Measurements from ENCODE around the gene NFATC1.

The NFATC1 gene

GRCh38 chr18:79524181-79525078 is 128.7 kb downstream of the NFATC1 start:
- no peak for DNase-seq

GRCh38 chr18:79525556-79526467 is 130.1 kb downstream of the NFATC1 start:
- DNase-seq: no peak

- DNase-seq: no peak
Measured at GRCh38 chr18:79526468-79527460, 131.0 kb downstream of the NFATC1 start.

- DNase-seq: no peak
Measured at GRCh38 chr18:79527656-79528315, 132.1 kb downstream of the NFATC1 start.

- no peak for DNase-seq
Measured at GRCh38 chr18:79528316-79528695, 132.6 kb downstream of the NFATC1 start.

GRCh38 chr18:79528846-79529245 is 133.1 kb downstream of the NFATC1 start:
- DNase-seq: peak; percentile 69 to 83 (median 78)

- no peak for DNase-seq
Measured at GRCh38 chr18:79529296-79529695, 133.6 kb downstream of the NFATC1 start.

- no peak for DNase-seq
Measured at GRCh38 chr18:79529991-79530390, 134.3 kb downstream of the NFATC1 start.

GRCh38 chr18:79530821-79531220 is 135.1 kb downstream of the NFATC1 start:
- no peak for DNase-seq

- DNase-seq: no peak
Measured at GRCh38 chr18:79531386-79531785, 135.7 kb downstream of the NFATC1 start.

- no peak for DNase-seq
Measured at GRCh38 chr18:79531926-79532312, 136.2 kb downstream of the NFATC1 start.

GRCh38 chr18:79532313-79533007 is 136.7 kb downstream of the NFATC1 start:
- DNase-seq: no peak

- DNase-seq: no peak
Measured at GRCh38 chr18:79533146-79533545, 137.4 kb downstream of the NFATC1 start.

- no peak for DNase-seq
Measured at GRCh38 chr18:79533591-79533990, 137.9 kb downstream of the NFATC1 start.

GRCh38 chr18:79534356-79534755 is 138.6 kb downstream of the NFATC1 start:
- no peak for DNase-seq

- DNase-seq: no peak
Measured at GRCh38 chr18:79537758-79538157, 142.0 kb downstream of the NFATC1 start.

GRCh38 chr18:79538635-79539034 is 142.9 kb downstream of the NFATC1 start:
- DNase-seq: no peak

GRCh38 chr18:79540161-79540903 is 144.6 kb downstream of the NFATC1 start:
- DNase-seq: peak in 1 of 4 experiments; percentile 0

GRCh38 chr18:79540904-79541282 is 145.2 kb downstream of the NFATC1 start:
- peak in 1 of 4 experiments; percentile 2 for DNase-seq

- DNase-seq: no peak
Measured at GRCh38 chr18:79542213-79542612, 146.5 kb downstream of the NFATC1 start.
